GM21515 (cell line): ENCODE results near the gene ADAMTS14.

Experiments
- ATAC-seq: cut with Tn5 transposase; IDR thresholded peaks from one replicate; pipeline ENCODE4 v1.9.1; 2021; ENCODE audit not compliant: unreplicated experiment

The ADAMTS14 gene

DNA sequence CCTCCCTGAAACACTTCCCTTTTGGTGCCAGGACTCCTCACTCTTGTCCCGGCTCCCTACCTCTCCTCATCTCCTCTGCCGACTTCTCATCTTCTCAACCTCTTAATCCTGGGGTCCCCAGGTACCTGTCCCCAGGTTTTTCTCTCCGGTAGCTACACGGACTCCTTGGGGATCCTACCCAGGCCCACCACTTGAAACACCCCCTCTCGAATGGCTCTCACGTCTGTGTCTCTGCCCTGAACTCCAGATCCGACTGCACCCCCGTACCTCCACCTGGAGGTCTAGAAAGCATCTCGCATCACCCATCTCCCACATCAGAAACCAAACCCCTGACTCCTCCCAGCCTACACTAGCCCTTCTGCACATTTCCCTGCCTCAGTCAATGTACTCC, 108.1 kb downstream of the ADAMTS14 start:
- ATAC-seq = no peak

DNA sequence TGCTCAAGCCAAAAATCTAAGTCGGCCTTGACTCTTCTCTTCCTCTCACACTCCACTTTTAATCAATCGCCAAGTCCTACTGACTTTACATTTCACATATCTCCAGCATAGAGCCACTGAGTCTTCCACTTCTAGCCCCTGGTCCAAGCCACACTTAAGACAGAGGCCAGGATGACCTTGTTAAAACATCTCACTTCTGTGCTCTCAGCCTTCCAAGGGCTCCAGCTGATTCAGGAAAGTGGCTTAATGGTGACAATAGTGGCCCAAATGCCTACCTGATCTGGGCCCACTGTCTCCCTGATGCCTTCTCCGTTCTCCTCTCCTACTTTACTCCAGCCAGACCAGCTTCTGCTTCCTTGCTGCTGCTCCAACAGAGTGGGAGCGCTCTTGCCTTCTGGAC, 108.5 kb downstream of the ADAMTS14 start:
- ATAC-seq = no peak

GRCh38 chr10:70781461-70782051, 109.2 kb downstream of the ADAMTS14 start:
- ATAC-seq = no peak

DNA sequence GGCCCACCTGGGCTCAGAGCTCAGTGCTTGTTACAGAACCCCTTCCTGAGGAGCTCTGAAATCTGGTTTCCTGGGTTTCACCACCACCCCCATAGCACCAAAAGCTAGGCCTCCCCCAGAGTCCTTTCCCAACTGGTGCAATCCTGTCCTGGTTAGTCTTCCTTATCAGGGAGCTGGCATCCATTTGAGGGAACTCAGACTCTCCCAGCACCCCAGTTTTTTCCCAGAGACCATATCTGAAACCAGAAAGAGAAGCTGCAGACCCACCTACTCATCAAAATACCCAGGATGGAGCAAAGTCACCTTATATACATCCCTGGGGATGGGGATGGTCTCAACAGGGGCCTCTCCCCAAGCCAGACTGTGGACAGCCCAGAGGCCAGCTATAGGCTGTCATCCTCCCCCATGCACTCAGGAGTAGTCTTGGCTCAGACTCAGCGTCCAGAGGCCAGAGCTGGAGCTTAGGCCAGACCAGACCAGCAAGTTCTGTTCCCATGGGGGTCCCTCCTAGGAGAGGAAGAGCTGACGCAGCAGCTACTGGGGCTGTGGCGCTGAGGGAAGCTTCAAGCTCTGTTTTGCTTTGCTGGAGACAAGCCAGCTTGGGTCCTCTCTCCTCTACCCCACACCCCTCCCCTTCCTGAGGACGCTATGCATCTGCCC, 109.9 kb downstream of the ADAMTS14 start:
- no peak for ATAC-seq

DNA sequence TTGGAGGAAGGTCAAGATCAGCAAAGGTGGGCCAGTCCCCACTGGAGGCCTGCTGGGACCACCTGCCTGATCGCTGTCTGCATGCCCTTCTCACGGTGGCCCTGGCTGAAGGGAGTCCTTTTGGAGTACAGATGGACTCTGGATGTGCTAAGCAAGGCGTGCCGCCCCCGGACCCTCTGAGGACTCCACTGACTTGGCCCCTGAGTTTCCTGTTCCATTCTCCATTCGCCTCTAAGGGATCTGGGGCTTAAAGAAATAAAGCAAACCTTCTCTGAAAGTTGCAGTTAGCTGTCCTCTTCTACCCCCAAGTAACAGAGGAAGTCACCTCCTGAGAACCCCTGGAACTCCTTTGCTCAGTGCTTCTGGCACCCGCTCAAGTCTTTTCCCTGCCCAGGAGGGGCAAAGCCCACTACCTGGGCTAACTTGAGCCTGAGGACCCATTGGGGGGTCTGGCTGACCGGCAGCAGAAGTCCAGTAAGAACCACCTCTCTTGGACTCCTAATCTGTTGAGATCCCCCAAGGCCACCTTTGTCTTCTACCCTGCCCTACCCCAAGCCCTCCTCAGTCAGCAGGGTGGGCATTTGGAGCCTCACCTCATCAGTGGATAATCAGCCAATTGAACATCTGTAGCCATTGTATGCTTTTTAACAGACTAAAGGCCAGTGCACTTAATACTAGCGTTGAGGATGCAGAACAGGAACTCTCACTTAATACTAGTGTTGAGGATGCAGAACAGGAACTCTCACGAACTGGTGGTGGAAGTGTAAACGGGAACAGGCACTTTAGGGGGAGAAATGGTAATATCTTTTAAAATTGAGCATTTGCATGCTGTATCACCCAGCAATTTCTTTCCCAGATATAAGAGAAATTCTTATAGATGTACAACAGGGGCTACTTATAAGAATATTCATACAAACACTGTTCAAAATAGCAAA, 110.7 kb downstream of the ADAMTS14 start:
- no peak for ATAC-seq

GRCh38 chr10:70784016-70784415, 111.7 kb downstream of the ADAMTS14 start:
- no peak for ATAC-seq

DNA sequence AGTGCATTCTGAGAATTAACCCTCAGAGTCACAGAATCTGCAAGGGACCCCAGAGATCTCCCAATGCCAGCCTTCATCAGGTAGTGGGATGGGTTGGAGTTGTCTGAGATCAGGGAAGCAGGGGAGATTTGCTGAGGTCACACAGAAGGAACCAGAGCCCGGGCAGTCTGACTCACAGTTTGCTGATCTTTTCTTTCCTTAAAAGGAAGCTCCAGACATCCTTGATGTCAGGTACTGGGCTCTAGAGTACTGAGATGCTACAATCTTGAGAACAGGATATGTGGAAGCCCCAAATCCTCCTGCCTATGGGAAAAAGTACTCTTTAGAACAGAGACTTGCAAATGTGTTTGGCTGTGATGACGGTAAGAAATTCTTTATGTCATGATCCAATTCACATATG, 112.2 kb downstream of the ADAMTS14 start:
- ATAC-seq = no peak

DNA sequence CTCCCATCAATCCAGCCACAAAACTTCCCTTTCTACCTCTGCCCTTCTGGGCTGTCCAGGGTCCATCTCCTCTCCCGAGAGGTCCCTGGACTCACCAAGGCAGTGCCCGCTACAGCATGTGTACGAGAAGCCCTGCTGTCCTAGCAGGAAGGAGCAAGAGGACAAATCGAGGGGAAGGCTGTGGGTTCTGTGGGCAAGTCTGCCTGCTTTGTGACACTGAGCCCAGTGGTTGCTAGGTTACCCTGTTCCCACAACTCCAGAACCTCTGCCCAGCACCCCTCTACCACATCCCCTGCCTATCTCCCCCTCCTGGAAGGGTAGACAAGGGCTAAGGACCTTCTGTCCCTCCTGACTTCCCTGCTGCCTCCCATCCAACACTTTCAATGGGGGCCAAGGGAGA, 112.9 kb downstream of the ADAMTS14 start, which contains the start of gene TBATA:
TBATA (minus strand) TSS at position 188 of the 400 bp plus-strand sequence. CDS start 1,998 bp downstream, outside the sequence.
- no peak for ATAC-seq

DNA sequence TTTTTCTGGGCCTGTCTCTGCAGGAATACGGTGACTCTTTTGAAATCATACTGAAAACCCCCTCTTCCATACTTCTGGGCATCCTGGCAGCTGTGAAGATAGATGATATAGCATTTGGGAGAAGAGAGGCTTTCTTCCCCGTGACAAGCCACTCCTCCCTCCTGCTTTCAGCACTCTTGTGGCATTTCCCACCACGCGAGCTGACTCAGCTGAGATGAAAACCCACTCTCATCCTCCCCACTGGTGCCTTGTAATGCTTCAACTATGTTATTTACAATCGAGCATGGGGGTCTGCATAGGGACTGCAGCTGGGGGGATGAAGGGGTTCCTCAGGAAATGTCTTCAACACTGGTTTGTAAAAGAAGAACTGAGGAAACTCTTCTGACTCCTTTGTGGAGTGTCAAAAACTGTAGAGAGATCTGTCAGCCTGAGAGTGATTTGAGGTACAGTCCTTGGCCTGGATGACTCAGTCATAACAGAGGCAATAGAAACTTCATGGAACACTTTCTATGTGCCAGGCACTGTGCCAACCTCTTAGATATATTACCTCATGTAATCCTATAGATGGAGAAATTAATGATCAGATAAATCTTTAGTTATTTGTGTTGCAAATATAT, 114.6 kb downstream of the ADAMTS14 start:
- ATAC-seq = no peak

DNA sequence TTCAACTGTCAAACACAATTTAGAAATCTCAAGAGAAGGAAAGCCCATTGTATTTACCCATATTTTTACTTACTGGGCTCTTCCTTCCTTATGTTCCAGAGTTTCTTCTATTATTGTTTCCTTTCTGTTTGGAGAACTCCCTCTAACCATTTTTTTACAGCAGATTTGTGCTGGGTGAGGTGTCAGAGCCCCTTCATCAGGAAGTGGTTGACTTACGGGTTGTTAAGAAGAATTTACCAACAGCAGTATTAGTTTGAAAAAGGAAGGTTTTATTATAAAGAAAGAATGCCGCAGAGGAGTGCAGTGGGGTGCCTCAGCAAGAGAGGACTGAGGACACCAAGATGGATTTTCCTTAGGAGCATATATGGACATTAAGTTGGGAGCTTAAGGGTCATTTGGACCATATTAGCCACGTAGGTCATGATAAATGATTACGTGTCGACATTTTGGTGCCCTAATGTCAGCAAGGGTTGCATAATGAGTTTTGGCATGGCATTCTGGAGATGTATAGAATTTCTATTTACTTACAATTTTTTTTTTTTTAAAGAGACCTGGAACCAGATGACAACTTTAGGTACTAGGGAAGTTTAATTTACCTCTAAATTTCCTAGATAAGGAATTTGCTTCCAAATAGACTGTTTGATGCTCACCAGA, 119.2 kb downstream of the ADAMTS14 start:
- ATAC-seq = no peak

DNA sequence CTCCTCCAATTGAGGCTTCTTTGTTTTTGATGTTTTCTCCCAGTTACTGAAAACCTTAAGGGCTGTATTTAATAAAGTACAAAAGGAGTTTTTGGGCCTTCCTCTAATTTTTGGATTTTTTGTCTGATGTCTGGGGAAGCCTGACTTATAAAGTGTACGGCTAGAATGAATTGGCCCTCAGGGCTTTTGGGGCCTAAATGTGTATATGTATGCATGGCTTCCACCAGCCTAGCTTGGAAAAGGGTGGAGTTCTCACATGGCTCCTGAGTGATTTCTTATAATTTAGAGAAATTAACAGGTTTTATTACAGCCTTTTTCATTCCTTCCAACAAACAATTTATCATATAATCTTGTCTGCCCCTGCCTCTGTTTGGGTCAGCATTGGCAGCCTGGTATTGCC, 123.3 kb downstream of the ADAMTS14 start:
- ATAC-seq = no peak

DNA sequence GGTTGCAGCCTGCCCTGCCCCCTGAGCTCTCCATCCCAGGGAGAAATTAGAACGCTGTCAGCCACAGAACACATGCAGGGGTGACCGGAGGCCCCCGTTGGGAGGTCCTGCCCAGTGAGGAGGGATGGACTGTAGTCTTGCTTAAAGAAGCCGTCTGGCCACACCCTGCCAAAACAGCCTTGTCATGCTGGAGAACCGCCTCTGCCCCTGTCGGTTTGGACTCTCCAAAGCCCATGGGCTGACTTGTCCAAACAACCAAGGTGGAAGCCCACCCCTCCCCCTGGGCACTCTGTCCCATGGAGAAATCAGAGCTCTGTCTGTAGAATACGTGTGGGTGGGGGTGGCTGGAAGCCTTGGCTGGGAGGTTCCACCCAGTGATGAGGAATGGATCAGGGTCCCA, 125.5 kb downstream of the ADAMTS14 start:
- ATAC-seq = no peak

DNA sequence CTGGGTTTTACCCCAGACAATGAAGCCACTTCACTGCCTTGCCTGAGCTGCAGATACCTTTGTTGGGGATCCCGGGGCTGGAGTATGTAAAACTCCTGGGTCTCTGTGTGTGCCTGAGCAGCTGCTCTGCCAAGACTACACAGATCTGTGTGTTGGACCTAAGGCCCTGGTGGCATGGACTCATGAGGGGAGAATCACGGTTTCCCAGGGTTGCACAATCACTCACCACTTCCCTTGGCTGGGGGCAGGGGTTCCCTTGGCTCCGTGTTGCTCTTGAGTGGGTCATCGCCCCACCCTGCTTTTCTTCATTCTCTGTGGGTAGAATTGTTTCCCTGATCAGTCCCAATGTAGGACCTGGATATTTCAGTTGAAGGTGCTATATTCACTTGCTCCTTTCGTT, 126.8 kb downstream of the ADAMTS14 start:
- no peak for ATAC-seq

- ATAC-seq = no peak
These were observed 129.5 kb downstream of the ADAMTS14 start for GRCh38 chr10:70801854-70802253.

- ATAC-seq = no peak
These were observed 131.6 kb downstream of the ADAMTS14 start for GRCh38 chr10:70803775-70804420.

GRCh38 chr10:70804421-70804808, 132.1 kb downstream of the ADAMTS14 start:
- ATAC-seq = no peak

DNA sequence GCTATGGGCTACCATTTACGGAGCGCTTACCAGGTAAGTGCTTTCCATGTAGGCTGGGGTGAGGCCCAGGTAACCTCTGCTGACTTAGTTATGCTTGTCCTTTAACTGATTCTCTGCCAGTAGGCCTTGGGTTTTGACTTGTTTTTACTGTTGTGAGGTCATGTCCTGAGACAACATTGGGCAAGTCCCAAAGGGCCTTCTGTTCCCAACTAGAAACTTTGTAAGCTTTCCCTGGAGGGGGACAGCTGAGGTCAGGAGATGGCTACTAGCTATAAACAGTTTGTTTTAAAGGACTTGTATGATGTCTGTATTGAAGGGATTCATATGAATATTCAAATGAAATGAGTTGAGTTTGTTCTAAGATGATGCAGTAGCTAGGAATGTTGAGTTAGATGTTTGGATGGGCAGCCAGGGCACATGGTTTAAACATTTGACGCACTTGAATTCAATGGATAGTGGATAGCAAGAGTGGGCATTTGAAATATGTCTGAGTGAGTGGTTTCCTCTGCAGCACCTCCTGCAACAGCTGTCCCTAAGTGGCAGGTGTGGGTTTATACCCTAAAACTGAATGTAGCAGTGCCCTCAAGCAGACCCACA, 133.4 kb downstream of the ADAMTS14 start:
- ATAC-seq = no peak

GRCh38 chr10:70806841-70807240, 134.5 kb downstream of the ADAMTS14 start:
- ATAC-seq = no peak

DNA sequence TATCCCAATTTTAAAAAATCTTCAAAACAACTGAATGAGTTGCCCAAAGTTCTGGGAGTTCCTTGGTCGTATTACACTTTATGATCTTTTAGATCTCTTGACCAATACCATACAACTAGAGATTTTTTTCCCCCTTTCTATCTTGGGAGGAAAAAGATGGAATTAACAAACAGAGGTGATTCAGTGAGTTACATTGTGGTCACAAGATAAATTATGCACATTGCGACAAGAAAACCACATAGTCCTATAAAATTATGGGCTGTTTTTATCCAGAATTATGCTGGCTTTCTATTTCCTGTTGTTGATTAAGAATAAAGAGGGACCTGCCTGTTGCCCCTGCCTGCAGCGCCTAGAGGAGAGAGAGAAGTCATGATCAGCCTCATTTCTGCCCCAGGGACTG, 135.2 kb downstream of the ADAMTS14 start:
- no peak for ATAC-seq

- no peak for ATAC-seq
These were observed 136.8 kb downstream of the ADAMTS14 start for GRCh38 chr10:70809011-70809611.
